ENCODE data around the gene UNC45B.

- no peak for TF ChIP-seq CTCF (IDR thresholded peaks at IDR 0.05; ENCODE audit: low read depth, low read length)
- TF ChIP-seq EZH2phosphoT487 (IDR thresholded peaks at IDR 0.05; ENCODE audit: low read depth), result no peak
Measured at GRCh38 chr17:35159940-35160339, 12.3 kb downstream of the UNC45B start.
